ENCODE data around the gene MAGEE2.
"Not testable (repeated sequence)": the region's sequence is repeated elsewhere in the genome, so short reads cannot be mapped to it uniquely, and the experiment has no call there.

Gene MAGEE2

GRCh38 chrX:75784680-75785491 lies at the start of gene MAGEE2:
MAGEE2 (minus strand) TSS chrX:75785254; CDS start chrX:75785051, 203 bp downstream.
- no peak for DNase-seq (ENCODE audit: low read depth in 1 of 2, low spot score in 1 of 2)

- DNase-seq (ENCODE audit: low read depth in 1 of 2, low spot score in 1 of 2), result no peak
Observed at GRCh38 chrX:75786290-75786689, 1.2 kb upstream of the MAGEE2 start.

GRCh38 chrX:75781611-75782010 lies 3.4 kb downstream of the MAGEE2 start:
- DNase-seq (ENCODE audit: low read depth in 1 of 2, low spot score in 1 of 2), result no peak

- DNase-seq (ENCODE audit: low read depth in 1 of 2, low spot score in 1 of 2), result not testable (repeated sequence)
Observed at GRCh38 chrX:75768063-75768462, 17.0 kb downstream of the MAGEE2 start.

- no peak for DNase-seq (ENCODE audit: low read depth in 1 of 2, low spot score in 1 of 2)
Observed at GRCh38 chrX:75748431-75748830, 36.6 kb downstream of the MAGEE2 start.

- DNase-seq (ENCODE audit: low read depth in 1 of 2, low spot score in 1 of 2), result peak in 1 of 2 donors; percentile 5
Observed at GRCh38 chrX:75746891-75747639, 38.0 kb downstream of the MAGEE2 start.

Measured in activated T-helper 1 cell treated with anti-CD3 and anti-CD28 coated beads, Interleukin-2, amount 50 U/mL, for 16 hours (primary cell).